Transverse colon (tissue), 4 donors: ENCODE data around the gene APBB3. TPM values are rescaled to one million over a fixed set of nuclear protein-coding genes. Genes with fewer than 3 reads are reported as not detected.
"Not testable (repeated sequence)": the region's sequence is repeated elsewhere in the genome, so short reads cannot be mapped to it uniquely, and the experiment has no call there.

Experiments used
- DNase-seq: peaks from one replicate; pipeline ENCODE4 v3.0.0-alpha.2; 2019
- H3K27ac ChIP-seq, 4 donors: fragments of 200-600 bp; sonication (generic); 2 replicates each; pipeline ENCODE4 v1.5.1; 2016 to 2018; ENCODE audit warnings: inconsistent platforms in 4 of 4
- H3K27me3 ChIP-seq: fragments of 200-600 bp; sonication (generic); 2 replicates; pipeline ENCODE4 v1.5.1; 2017; ENCODE audit warnings: inconsistent platforms
- H3K36me3 ChIP-seq, 4 donors: fragments of 200-600 bp; sonication (generic); 2 replicates each; pipeline ENCODE4 v1.5.1; 2017 to 2019; ENCODE audit warnings: inconsistent platforms in 4 of 4
- H3K4me1 ChIP-seq, 4 donors: fragments of 200-600 bp; sonication (generic); 2 replicates each; pipeline ENCODE4 v1.5.1; 2017 to 2020; ENCODE audit warnings: inconsistent platforms in 4 of 4
- H3K4me3 ChIP-seq, 4 donors: fragments of 200-600 bp; sonication (generic); 1 replicate in 1 of 4; 2 replicates in 3 of 4; pipeline versions ENCODE4 v1.5.1 to v1.6.1; 2017 to 2019; ENCODE audit warnings: inconsistent platforms in 4 of 4
- H3K9me3 ChIP-seq, 2 donors: fragments of 200-600 bp; sonication (generic); 2 replicates each; pipeline ENCODE4 v1.5.1; 2017 to 2019; ENCODE audit warnings: inconsistent platforms in 2 of 2
- EP300 ChIP-seq: sonication (generic); formaldehyde crosslinking; IDR thresholded peaks from one replicate; pipeline ENCODE4 v1.6.1; 2017; ENCODE audit warnings: antibody characterized with exemption, low read depth
- POLR2A ChIP-seq: fragments of 450-650 bp; IDR thresholded peaks from one replicate; pipeline ENCODE4 v1.6.1; 2016; ENCODE audit warnings: antibody characterized with exemption, mild to moderate bottlenecking, moderate library complexity
- POLR2AphosphoS5 ChIP-seq, 3 donors: sonication (generic); formaldehyde crosslinking; IDR thresholded peaks; one replicate each; pipeline ENCODE4 v1.6.1; 2016; ENCODE audit warnings: antibody characterized with exemption in 3 of 3
- WGBS, 2 donors: methylation state at CpG; one replicate each; pipeline ENCODE4 v1.1.5; 2018; ENCODE audit warnings: low coverage in 1 of 2; 5-methylcytosine and 5-hydroxymethylcytosine counted together
- in situ Hi-C, 4 donors: fragments of 200-750 bp; cut with MboI; loops; one replicate each; pipeline versions ENCODE4 v1.15.0 to v1.15.1; 2017; ENCODE audit warnings: low sequenced_read_pairs in 3 of 4, low pct_ligation_motif_present in 1 of 4, low pct_unique_long_range_greater_than_20kb in 1 of 4
- intact Hi-C: fragments of 100-400 bp; cut with DNase I; formaldehyde crosslinking; loops from one replicate; pipeline ENCODE4 v1.15.1; 2023; ENCODE audit warnings: low total_unique reads
- total RNA-seq, 4 donors: library from RNA; depleted of rRNA; stranded (reverse); fragments of >200 nt; gene quantifications; one replicate each; pipeline ENCODE4 v1.1.0, GENCODE V29; 2016
- TF ChIP-seq, protein P1 (sequence below), 5 experiments: fragments of 200-600 bp in 3 of 5; fragments of 450-650 bp in 2 of 5; sonication (generic) in 3 of 5; IDR thresholded peaks; 1 replicate in 2 of 5; 2 replicates in 3 of 5; pipeline ENCODE4 v1.5.1; 2016 to 2017; ENCODE audit warnings: antibody characterized with exemption in 5 of 5, inconsistent platforms in 3 of 5, mild to moderate bottlenecking in 2 of 5, moderate library complexity in 1 of 5

The APBB3 gene
- total RNA-seq, 4 donors from 2014 or later: 20.1 to 42.5 (median 37.4) TPM

DNA sequence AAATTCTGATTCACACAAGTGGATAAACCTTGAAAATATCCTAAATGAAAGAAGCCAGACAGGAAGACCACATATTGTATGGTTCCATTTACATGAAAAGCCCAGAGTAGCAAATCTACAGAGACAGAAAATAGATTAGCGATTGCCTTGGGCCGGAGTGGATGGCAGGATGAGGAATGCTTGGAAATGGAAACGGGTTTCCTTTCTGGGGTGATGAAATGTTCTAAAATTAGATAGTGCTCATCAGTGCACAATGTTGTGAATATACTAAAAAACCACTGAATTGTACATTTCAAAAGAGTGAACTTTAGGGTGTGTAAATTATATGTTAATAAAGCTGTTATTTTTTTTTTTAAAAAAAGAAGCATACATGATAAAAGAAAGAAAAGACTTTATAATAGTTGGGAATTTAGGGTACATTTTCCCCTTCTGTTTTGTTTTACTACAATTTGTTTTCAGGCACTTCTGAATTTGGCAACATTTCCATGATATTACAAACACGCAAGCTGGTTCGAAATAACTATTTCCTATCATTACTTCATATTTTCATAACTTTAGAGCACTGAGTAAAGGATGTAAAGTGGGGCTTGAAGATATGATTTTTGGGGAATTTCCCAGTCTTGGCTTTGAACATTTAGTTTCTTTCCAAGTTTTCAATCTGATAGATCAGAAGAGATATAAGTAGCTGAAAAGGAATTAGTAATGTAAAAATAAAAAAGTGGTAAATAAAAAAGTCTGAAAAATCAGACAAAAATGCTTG, 24.1 kb upstream of the APBB3 start:
- Histone ChIP-seq H3K27ac (peak overlapping the region; percentile 25 to 43 (median 32)), H3K9me3 (no peaks in the 10 kb centered on the region), H3K4me1 (peaks cover 0 to 12% (median 0%) of the 10 kb centered on the region in 4 donors), H3K36me3 (no peaks in the 10 kb centered on the region), H3K27me3 (no peaks in the 10 kb centered on the region), H3K4me3 (no peak overlapping the region)
- 56 to 66% methylated on average over 5 of the region's 5 CpGs for WGBS, 2 donors
- TF ChIP-seq, protein P1, sequence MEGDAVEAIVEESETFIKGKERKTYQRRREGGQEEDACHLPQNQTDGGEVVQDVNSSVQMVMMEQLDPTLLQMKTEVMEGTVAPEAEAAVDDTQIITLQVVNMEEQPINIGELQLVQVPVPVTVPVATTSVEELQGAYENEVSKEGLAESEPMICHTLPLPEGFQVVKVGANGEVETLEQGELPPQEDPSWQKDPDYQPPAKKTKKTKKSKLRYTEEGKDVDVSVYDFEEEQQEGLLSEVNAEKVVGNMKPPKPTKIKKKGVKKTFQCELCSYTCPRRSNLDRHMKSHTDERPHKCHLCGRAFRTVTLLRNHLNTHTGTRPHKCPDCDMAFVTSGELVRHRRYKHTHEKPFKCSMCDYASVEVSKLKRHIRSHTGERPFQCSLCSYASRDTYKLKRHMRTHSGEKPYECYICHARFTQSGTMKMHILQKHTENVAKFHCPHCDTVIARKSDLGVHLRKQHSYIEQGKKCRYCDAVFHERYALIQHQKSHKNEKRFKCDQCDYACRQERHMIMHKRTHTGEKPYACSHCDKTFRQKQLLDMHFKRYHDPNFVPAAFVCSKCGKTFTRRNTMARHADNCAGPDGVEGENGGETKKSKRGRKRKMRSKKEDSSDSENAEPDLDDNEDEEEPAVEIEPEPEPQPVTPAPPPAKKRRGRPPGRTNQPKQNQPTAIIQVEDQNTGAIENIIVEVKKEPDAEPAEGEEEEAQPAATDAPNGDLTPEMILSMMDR (IDR thresholded peaks at IDR 0.05): no peak
- TF ChIP-seq EP300: no peak
- TF ChIP-seq POLR2A: no peak
- TF ChIP-seq POLR2AphosphoS5 (IDR thresholded peaks at IDR 0.05): no peak
- no peak for DNase-seq
- in situ Hi-C loops (no loop called here), intact Hi-C loops (no loop called here)

DNA sequence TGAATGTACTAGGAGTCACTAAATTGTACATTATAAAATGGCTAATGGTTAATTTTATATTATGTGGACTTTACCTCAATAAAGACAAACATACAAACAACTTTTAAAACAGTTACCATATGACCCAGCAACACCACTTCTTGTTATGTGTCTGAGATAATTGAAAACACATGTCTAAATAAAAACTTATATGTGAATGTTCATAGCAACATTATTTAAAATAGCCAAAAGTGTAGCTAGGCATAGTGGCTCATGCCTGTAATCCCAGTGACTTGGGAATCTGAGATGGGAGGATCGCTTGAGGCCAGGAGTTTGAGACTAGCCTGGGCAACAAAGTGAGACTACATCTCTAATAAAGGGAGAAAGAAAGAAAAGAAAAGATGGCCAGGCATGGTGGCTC, 23.1 kb upstream of the APBB3 start:
- Histone ChIP-seq H3K4me3 (no peak overlapping the region), H3K27me3 (no peaks in the 10 kb centered on the region), H3K27ac (no peak overlapping the region), H3K9me3 (no peaks in the 10 kb centered on the region), H3K4me1 (peaks cover 0 to 12% (median 0%) of the 10 kb centered on the region in 4 donors), H3K36me3 (no peaks in the 10 kb centered on the region)
- 96% methylated on average over 1 of the region's 1 CpG; no CpG with 5 or more reads in 1 of the 2 donors for WGBS, 2 donors
- intact Hi-C loops (no loop called here), in situ Hi-C loops (no loop called here)
- DNase-seq: no peak
- no peak for TF ChIP-seq POLR2A
- no peak for TF ChIP-seq POLR2AphosphoS5 (IDR thresholded peaks at IDR 0.05)
- TF ChIP-seq, protein P1 (IDR thresholded peaks at IDR 0.05): no peak
- TF ChIP-seq EP300: no peak

DNA sequence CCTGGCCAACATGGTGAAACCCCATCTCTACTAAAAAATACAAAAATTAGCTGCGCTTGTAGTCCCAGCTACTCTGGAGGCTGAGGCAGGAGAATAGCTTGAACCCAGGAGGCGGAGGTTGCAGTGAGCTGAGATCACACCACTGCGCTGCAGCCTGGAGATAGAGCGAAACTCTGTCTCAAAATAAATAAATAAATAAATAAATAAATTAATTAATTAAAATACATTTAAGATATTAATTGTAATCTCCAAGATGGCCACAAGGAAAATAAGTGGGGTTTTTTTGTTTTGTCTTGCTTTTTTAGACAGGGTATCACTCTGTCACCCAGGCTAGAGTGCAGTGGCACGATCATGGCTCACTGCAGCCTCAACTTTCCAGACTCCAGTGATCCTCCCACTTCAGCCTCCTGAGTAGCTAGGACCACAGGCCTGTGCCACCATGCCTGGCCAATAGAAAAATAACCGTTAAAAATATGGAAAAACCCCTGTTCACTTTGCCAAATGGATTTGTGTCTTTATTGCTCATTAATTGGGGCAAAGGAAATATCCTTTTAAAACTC, 14.9 kb upstream of the APBB3 start:
- in situ Hi-C loops (loop anchor here in 1 of 4 donors (10.0 kb wide), 1 partner anchor 56 kb away; the partner anchor contains the start of genes CD14 and TMCO6), intact Hi-C loops (loop anchor here (5.0 kb wide), 1 partner anchor 1003 kb away; no protein-coding TSS in a partner anchor)
- not testable (repeated sequence) for H3K36me3 ChIP-seq, DNase-seq, H3K9me3 ChIP-seq, H3K4me3 ChIP-seq, H3K27ac ChIP-seq, H3K27me3 ChIP-seq
- H3K4me1 ChIP-seq: peaks cover 0 to 12% (median 3%) of the 10 kb centered on the region in 4 donors
- 73 to 92% methylated on average over 2 to 6 of the region's 6 CpGs for WGBS, 2 donors
- TF ChIP-seq, protein P1 (IDR thresholded peaks at IDR 0.05): peak in 1 of 5 experiments; percentile 10

DNA sequence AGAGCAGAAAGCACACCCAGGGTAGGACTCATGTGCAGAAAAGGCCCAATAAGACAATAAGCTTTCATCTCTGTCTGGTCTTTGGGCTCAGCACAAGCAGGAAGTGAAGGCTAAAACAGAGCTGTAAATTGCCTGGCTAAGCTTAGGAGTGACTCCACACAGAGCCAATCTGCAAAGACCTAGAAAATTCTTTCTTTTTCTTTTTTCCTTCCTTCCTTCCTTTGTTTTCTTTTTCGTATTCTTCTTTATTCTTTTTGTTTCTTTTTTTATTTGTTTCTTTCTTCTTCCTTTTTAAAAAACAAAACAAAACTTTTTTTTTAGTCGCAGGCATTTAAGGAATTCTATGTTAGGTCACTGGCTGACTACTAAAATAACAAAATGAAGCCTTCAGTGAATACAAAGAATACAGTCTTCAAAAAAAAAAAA, 12.4 kb upstream of the APBB3 start:
- intact Hi-C loops: loop anchor here (5.0 kb wide), 1 partner anchor 1006 kb away; no protein-coding TSS in a partner anchor
- H3K36me3 ChIP-seq: no peaks in the 10 kb centered on the region
- peak overlapping the region in 3 of 4 donors; percentile 44 to 58 (median 57) for H3K27ac ChIP-seq
- H3K9me3 ChIP-seq: no peaks in the 10 kb centered on the region
- TF ChIP-seq, protein P1 (IDR thresholded peaks at IDR 0.05): no peak
- TF ChIP-seq POLR2AphosphoS5 (IDR thresholded peaks at IDR 0.05) (no peak), POLR2A (no peak), EP300 (no peak)
- WGBS, 2 donors: 54 to 64% methylated on average over 2 of the region's 2 CpGs
- H3K4me3 ChIP-seq: no peak overlapping the region
- in situ Hi-C loops: loop anchor here in 1 of 4 donors (10.0 kb wide), 1 partner anchor 58 kb away; the partner anchor contains the start of genes CD14 and TMCO6
- H3K27me3 ChIP-seq: no peaks in the 10 kb centered on the region
- DNase-seq: no peak
- H3K4me1 ChIP-seq: peaks cover 0 to 16% (median 6%) of the 10 kb centered on the region in 4 donors
